Cerebellar cortex (tissue), 1 donor: ENCODE results near the gene PPIL6.

ENCODE experiments used
- DNase-seq: peaks from one replicate; pipeline ENCODE4 v3.0.0-alpha.2; 2015; ENCODE audit warnings: low spot score

Gene PPIL6

DNA sequence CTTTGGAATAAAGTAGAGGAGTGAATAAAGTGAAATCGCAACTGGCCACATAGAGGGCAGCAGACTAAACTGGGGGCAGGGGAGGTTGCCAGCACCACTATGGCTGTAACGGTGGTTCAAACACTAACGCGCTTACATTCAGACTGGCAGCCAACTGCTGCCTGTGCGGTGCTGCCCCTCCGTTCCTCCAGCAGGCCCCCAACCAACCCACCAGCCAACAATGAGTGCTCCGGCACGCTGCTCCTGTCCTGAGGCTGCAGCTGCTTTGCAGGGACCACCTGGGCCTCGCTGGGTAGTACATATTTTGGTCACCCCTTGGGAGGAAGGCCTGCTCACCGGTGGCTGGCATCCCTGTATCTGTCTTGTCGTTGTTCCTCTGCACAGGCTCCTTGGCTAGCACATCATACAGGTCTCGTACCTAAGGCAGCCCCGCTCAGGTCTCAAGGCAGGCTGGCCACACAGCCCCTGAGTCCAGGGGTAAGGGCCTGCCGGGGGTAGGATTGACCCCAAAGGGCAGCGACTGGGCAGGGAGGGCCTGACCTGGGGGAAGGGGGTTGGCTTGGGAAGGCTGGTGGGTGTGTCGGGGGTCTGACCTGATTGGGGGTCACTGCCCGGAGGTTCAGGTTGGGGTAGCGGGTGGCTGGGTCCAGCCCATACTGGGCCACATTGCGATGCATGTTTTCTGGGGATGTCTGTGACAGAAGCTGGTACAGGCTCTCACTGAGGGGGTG lies 8.8 kb upstream of the PPIL6 start:
- no peak for DNase-seq

DNA sequence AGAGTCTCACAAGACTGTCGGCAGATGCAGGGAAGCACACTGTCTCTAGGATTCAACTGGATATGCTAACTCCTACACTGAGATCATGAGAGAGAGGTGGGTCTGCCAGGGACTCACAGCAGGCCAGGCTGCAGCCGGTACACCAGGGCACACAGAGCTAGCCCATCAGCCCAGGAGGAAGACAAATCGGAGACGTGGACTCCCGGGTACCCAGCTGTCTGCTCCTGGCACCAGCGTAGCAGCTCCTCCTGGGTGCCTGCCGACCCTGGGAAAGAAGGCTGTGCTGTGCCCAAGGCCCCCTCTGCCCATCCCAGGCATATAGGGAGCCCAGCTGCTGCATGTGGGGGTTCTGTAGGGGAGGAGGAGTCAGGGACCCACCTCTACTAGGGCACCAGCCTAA lies 8.2 kb upstream of the PPIL6 start:
- DNase-seq = no peak

DNA sequence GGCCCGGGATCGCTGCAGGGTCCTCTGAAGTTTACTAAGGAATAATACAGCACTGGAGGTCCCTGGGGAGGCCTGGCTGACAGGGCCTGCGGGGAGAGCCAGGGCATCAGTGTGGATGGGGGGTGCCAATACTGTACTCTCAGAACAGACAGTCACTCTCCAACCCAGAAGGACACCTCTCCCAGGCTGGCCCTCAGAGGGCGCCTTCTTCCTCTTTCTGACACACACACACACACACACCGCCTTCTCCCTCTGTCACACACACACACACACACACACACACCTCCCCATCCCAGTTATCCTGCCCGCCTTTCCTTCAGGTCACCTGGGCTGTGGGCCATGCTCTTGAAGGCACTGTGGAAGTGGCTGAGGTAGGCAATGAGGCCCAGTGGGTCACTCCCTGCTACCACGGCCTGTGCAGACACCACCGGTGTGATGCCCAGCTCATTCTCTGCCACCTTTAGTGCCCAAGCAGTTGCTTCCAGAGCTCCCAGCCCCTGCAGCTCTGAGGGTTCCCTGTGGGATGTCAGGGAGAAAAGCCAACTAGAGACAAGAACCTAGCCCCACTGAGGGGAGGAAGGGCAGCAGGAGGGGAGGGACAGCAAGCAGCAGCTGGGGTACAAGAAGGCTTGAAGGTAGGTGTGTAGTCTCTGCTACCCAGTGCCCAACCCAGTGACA lies 7.6 kb upstream of the PPIL6 start:
- no peak for DNase-seq

DNA sequence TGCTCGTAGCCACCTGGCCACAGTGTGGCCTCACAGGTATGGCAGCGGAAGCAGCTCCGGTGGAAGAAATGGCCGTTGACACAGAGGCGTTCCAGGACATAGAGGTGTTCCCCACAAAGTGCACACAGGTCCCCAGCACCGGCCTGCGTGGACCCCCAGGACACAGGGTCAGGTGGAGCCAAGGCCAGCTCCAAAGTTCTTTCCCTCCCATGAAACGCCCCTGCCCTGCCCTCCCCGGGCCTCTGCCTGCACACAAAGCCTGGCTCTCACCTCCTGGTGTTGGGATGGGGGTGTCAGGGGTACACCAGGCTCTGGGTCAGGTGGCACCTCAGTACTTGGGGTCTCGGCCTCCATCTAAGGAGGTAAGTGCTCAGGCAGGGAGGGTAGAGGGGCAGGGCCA lies 6.7 kb upstream of the PPIL6 start:
- no peak for DNase-seq

DNA sequence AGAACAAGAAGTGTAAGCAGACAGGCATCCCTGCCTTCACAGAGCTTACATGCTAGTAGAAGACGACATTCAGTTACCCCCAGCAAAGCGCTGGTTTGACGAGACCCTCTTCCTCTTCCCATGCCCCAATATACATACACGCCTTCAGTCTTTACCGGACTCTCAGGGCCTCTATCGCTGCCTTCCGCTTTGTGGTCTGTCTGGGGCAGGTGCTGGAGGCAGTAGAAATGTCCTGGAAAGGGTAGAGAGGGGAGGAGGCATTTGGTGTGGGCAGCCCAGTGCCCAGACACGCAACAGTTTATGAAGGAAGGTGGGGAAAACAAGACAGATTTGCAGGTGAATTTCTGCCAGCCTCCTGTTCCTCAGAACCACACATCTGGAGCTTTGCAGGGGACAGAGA lies 6.1 kb upstream of the PPIL6 start:
- DNase-seq = no peak

DNA sequence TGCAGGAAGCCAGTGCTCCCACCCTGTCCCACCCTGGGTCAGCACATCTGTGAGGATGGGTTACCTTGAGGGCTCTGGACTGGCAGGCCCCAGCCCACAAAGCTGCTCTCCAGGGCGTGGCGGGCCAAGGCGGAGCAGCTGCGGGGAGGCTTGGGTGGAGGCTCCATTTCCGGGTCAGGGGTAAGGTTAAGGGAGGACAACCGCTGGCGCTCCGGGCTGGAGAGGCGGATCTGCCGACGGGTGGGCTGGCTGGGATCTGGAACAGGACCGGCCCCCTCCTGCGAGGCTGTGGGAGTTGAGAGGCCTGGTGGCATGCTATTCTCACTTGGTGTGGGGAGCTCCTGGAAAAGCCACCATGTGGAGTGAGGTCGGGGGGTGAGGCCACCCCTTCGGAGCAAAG lies 5.6 kb upstream of the PPIL6 start:
- no peak for DNase-seq

DNA sequence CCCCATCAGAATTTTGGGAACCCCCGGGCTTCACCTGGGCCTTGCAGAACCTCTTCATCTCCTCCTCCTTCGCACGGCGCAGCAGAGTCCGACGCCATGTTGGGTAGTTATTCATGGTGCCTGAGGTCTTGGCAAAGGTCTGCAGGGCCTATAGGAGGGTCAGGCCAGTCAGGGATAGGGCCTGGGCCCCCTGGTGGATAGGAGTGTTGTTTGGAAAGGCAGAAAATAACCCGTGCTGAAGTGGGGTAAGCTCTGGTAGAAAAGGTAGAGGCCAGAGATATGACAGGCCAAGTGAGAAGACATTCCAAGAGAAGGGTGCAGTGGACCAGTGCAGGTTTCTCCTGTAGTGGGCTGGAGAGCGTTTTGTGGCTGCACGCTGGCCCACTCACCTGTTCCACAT lies 5.0 kb upstream of the PPIL6 start:
- no peak for DNase-seq

DNA sequence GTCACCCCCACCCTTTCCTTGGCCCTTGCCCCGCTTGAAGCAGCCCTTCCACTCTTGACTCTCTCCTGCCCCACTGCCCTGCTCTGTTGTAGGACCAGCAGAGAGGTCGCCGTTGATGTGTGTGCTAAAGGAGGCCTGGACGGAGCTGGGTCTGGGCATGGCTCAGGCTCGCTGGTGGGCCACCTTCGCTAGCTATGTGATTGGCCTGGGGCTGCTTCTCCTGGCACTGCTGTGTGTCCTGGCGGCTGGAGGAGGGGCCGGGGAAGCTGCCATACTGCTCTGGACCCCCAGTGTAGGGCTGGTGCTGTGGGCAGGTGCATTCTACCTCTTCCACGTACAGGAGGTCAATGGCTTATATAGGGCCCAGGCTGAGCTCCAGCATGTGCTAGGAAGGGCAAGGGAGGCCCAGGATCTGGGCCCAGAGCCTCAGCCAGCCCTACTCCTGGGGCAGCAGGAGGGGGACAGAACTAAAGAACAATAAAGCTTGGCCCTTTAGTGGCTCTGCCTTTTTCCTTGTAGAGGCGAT lies 3.1 kb upstream of the PPIL6 start:
- no peak for DNase-seq

DNA sequence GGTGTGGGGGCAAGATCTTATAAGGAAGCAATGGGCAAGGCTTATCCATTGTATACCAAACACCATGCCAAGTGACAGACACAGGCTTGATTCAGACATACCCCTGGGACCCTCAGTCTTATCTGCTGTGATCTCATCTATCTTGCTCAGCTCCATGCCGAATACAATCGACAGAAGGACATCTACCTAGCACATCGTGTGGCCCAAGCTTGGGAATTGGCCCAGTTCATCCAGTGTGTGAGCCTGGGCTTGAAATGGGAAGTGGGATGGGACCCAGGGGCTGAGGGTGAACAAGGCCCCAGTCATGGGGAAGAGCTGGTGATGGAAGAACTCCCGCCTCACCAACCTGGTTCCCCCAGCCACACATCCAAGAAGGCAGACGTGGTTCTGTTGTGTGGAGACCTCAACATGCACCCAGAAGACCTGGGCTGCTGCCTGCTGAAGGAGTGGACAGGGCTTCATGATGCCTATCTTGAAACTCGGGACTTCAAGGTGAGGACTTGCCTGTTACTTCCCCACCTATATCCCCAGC lies 2.0 kb upstream of the PPIL6 start:
- DNase-seq = no peak

DNA sequence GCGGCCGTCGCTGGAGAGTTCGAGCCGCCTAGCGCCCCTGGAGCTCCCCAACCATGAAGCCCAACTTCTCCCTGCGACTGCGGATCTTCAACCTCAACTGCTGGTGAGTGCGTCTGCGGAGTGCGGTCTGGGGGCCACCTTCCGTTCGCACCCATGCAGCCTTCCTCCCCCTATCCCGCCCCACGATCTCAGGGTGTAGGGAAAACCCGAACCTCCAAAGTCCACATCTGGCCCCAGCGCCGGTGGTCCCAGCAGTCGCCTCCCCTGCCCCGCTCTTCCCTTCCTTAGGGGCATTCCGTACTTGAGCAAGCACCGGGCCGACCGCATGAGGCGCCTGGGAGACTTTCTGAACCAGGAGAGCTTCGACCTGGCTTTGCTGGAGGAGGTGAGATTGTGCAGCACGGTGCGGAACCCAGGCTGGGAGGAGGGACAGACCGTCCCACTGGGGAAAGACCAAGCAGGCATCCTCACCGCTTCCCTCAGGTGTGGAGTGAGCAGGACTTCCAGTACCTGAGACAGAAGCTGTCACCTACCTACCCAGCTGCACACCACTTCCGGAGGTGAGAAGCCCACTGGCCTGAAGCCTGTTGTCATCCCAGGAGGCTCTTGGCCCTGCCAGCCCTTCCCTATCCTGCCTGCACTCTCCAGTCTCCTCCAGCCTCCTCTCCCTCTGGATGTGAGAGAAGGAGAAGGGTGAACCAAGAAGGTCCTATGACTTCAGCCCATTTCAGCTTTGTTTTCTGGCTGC lies 815 bp upstream of the PPIL6 start:
- peak; percentile 64 for DNase-seq

DNA sequence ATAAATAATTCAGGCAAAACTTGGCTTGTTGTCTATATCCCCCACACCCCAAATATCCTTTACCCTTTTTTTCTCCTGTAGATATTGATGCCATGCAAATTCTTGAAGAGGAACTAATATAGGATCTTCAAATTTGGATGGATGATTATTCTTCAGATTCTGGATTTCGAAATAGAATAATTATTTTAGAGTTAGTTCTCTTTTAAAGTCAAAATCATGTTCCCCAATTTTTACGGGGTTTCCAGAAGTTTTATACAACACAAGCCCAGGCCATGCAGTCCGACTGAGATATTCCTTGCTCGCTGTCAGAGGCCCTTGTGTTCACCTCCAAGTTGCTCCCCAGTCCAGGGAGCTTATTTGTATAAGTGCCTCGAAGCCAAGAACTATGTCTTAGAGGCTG lies 4.4 kb downstream of the PPIL6 start:
- DNase-seq = no peak

DNA sequence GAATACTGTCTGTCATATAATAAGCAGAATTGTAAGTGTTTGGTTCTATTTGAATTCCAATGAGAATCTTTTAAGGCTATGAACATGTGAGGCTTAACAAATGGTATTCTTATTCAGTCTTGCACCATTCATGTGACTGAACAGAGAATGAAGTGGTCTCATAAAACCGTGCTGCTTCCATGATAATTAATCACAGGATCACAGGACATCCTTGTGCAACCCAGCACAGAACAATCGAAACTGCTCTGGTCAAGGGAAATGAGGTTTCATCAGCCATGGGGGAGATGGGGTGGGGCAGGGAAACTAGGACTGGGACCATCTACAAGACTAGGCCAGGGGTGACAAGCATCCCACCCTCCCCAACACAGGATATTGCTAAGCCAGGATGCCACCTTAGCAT lies 6.0 kb downstream of the PPIL6 start:
- DNase-seq = no peak

DNA sequence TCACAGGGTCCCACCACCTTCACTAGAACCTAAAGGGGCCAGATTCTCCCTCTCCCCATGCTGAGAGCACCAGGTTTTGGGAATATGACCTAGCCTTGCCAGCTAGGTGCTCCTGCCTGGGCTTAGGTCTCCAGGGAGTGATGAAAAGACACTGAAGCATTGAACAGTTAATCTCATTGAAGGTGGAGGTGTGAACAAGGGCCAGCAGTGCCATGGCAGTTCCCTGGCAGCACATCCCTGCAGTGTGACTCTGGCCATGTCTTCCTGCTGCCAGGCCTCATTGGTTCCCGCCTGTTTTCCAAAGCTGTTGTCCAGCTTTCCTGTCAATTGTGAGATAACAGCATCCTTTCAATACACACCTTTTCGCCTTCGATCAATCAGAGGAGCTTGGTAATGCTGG lies 10.9 kb downstream of the PPIL6 start:
- peak; percentile 42 for DNase-seq

DNA sequence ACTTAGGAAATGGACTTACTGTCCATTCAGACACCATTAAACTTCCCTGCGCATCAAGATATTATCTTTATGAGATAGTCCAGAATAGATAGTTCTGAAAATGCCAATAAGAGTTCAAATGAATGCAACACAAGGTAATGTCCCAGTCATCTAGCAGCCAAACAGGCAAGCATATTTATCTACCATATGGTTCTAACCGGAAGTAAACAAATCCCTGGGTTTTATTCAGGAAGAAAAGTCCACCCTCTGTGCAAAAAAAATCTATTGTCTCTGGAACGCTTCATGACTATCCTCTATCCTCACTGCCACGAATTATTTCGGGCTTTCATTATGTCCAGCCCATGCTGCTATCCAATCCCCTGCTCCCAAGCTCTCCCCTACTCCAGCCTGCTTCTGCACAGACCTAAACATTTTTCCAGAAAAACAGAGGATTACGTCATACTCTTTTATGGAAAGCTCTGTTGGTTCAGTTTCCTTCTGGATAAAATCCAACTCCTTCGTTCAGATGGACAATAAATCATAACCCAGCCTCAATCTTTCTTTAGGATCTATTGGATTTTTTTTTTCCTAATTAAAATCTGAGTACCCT lies 11.4 kb downstream of the PPIL6 start:
- peak; percentile 86 for DNase-seq

DNA sequence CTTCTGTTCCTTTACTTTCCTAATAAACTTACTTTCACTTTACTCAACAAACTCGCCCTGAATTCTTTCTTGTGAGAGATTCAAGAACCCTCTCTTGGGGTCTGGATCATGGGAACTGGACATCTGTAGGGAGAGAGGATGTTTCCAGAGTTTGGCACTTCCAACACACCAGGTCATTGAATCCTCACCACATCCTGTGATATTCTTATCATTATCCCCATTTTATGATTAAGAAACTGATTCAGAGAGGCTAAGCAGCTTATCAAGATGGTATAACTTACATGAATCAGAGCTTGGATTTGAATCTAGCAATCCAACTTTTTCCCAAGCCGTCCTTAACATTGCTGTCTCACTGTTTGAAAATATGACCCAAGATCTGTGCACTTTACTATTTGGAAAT lies 15.5 kb downstream of the PPIL6 start:
- DNase-seq = no peak

DNA sequence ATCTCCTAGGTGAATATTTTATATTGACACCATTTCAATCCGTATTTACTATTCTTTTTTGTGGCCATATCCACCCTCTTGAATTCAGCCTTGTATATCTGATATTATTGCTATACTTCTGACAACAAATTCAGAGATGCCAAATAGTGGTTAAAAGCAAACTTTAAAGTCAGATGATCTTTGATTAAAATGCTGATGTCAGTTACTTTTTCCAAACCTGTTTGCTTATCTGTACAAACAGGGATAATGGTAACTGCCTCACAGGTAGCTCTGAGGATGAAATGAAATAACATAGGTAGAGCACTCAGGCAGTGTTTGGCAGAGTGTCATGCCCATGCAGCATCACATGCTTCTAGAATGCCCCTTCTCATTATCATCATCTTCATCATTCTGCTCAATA lies 19.2 kb downstream of the PPIL6 start:
- no peak for DNase-seq

DNA sequence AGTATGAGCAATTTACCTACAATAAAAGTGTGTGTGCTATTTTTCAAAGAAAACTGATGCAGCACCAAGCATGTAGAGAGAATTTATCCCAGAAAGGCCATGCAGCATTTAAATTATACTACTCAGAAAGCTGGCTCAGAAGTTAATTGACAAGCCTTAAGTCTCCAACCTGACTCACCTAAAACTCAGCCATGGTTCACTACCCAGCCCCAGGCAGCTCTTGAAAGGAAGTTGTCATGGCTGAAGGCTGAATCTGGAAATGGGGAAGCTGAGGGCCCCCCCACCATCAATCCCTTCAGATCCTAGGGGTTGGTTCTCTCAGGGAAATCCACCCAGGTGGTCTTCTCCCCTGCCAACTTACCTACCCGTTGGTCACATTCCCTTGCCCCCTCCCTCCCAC lies 19.7 kb downstream of the PPIL6 start:
- DNase-seq = no peak

DNA sequence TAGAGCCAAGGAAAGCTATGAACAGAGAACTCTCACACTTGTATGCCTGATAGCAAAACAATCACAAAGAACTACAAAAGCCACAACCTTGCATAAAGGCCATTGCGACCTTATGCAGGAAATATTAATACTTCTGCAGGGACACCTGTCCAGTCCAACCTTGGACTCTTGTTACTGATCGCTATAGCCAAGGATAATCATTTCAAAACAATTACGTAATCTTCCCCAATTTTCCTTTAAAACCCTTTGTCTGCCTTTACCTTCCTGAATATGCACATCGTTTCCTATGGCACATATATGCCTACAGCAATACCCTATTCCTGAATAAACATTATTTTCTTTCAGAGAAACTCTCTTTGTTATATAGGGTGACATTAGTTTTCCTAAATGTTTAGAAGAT lies 22.8 kb downstream of the PPIL6 start:
- no peak for DNase-seq

DNA sequence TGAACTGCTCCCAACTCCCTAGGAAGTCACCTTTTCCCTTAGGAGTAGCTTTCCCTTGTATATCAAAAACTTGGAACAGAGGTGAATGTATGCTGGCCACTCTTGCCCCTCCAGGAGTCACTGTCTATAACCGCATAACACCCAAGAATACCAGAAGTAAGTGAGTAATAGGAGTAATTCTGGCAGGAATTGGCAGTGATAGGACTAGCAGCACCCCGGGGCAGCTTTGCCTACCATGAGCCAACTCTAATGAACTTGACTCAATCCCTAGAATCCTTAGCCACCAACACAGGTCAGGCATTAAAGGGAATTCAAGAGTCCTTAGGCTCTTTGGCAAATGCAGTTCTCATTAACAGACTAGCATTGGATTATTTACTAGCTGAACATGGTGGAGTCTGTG lies 29.4 kb downstream of the PPIL6 start:
- DNase-seq = no peak

DNA sequence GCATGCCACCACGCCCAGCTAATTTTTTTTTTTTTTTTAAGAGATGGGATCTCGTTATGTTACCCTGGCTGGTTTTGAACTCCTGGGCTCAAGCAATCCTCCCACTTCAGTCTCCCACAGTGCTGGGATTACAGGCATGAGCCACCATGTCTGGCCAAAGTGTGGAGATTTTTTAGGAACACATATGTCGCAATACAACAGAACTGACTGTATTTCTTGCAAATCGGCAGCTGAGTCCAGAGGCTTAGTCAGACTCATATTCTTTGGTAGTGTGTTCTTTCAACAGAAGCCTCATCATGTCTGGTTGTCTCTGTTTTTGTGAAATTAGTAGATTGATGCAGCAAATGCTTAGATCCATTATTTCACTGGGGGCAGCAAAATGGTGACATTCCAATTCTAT lies 34.2 kb downstream of the PPIL6 start:
- no peak for DNase-seq

DNA sequence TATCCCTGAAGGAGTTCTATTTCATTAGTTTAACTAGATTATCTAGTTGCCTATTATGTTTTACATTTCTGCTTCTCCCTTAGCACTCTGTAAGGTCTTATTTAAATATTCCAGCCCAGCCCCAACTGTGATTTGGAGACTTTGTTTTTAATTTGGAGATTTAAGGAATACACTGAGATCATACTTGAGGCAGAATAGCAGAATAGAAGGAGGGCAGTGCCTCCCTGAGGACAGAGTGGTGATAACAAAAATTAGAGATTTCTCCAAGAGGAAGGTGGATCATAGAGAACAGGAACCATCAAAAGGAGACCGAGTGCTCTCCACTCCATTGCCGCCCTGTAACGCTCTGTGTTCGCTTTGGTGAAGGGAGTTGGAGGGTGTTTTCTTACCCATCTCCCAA lies 43.4 kb downstream of the PPIL6 start:
- DNase-seq = no peak

DNA sequence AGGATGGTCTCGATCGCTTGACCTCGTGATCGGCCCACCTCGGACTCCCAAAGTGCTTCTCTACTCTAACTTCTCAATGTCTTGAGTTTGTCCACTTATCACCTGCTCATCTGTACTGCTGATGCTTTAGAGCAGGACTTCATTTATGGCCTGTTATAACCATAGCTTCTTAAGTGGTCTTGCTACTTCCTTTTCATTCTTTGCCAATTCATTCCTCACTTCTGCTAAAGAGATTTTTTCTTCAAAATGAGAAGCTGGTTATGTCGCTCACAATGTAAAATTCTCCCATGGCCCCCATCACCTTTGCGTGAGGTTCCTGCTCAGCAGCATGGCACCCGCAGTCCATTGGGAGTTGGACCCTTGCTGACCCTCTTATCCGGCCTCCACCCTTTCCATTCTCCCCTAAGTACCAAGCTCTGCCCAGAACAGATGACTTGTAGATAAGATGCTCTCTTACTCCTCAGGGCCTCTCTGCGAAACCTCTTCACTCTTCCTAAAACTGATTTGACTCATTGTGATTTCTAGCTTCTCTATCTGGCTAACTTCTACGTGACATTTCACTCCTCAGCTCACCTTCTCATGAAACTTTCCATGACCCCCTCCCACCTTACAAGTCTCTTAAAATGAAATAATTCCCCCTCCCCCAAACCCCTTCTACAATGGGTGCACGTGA lies 44.2 kb downstream of the PPIL6 start:
- DNase-seq = no peak
